Breast epithelium (tissue), 3 donors: ENCODE measurements around the gene GFOD1.

ENCODE experiments used
- CTCF ChIP-seq, 3 donors: fragments of 450-650 bp; IDR thresholded peaks; one replicate each; pipeline ENCODE4 v1.5.1; 2016 to 2017; ENCODE audit warnings: antibody characterized with exemption in 3 of 3, mild to moderate bottlenecking in 3 of 3, moderate library complexity in 3 of 3
- POLR2A ChIP-seq: fragments of 450-650 bp; IDR thresholded peaks from one replicate; pipeline ENCODE4 v1.6.1; 2016; ENCODE audit warnings: antibody characterized with exemption, mild to moderate bottlenecking, moderate library complexity
- POLR2AphosphoS5 ChIP-seq, 3 donors: sonication (generic); formaldehyde crosslinking; IDR thresholded peaks; one replicate each; pipeline ENCODE4 v1.6.1; 2017; ENCODE audit warnings: antibody characterized with exemption in 3 of 3

- TF ChIP-seq POLR2AphosphoS5 (IDR thresholded peaks at IDR 0.05) (no peak), CTCF (IDR thresholded peaks at IDR 0.05) (no peak), POLR2A (no peak)
Observed at GRCh38 chr6:13373919-13374318, 113.5 kb downstream of the GFOD1 start.
